HG02798 (cell line): Measurements from ENCODE around the gene POT1.

Source experiments
- ATAC-seq: cut with Tn5 transposase; IDR thresholded peaks from one replicate; pipeline ENCODE4 v1.9.1; 2021; ENCODE audit warnings: mild to moderate bottlenecking; ENCODE audit not compliant: unreplicated experiment, poor library complexity

The POT1 gene

GRCh38 chr7:124812764-124813163 lies 116.9 kb downstream of the POT1 start:
- no peak for ATAC-seq

- ATAC-seq = no peak
These were observed 118.3 kb downstream of the POT1 start for GRCh38 chr7:124811341-124811740.

GRCh38 chr7:124810605-124811004 lies 119.0 kb downstream of the POT1 start:
- no peak for ATAC-seq

- ATAC-seq = no peak
These were observed 121.4 kb downstream of the POT1 start for GRCh38 chr7:124808206-124808605.

GRCh38 chr7:124801330-124801895 lies 128.2 kb downstream of the POT1 start:
- no peak for ATAC-seq

- ATAC-seq = no peak
These were observed 129.2 kb downstream of the POT1 start for GRCh38 chr7:124800386-124800785.

- no peak for ATAC-seq
These were observed 130.2 kb downstream of the POT1 start for GRCh38 chr7:124799448-124799847.

GRCh38 chr7:124796771-124797170 lies 132.9 kb downstream of the POT1 start:
- ATAC-seq = no peak

GRCh38 chr7:124792696-124793095 lies 136.9 kb downstream of the POT1 start:
- no peak for ATAC-seq

GRCh38 chr7:124792002-124792401 lies 137.6 kb downstream of the POT1 start:
- ATAC-seq = no peak

- no peak for ATAC-seq
These were observed 138.2 kb downstream of the POT1 start for GRCh38 chr7:124791426-124791825.

GRCh38 chr7:124790645-124791044 lies 139.0 kb downstream of the POT1 start:
- ATAC-seq = peak; percentile 49

GRCh38 chr7:124785994-124786393 lies 143.6 kb downstream of the POT1 start:
- no peak for ATAC-seq

- no peak for ATAC-seq
These were observed 144.5 kb downstream of the POT1 start for GRCh38 chr7:124784879-124785818.

GRCh38 chr7:124783271-124783670 lies 146.4 kb downstream of the POT1 start:
- ATAC-seq = no peak

GRCh38 chr7:124781907-124782734 lies 147.5 kb downstream of the POT1 start:
- ATAC-seq = no peak

GRCh38 chr7:124781418-124781817 lies 148.2 kb downstream of the POT1 start:
- ATAC-seq = no peak

- ATAC-seq = no peak
These were observed 149.0 kb downstream of the POT1 start for GRCh38 chr7:124780608-124781007.

- no peak for ATAC-seq
These were observed 149.6 kb downstream of the POT1 start for GRCh38 chr7:124780056-124780455.

- ATAC-seq = no peak
These were observed 150.0 kb downstream of the POT1 start for GRCh38 chr7:124779620-124780019.

- ATAC-seq = no peak
These were observed 150.4 kb downstream of the POT1 start for GRCh38 chr7:124779194-124779593.
